GOT3 (cell line): ENCODE measurements around the gene LIPC.
A peak's percentile ranks its signal among the peaks of the same experiment; 100 is the strongest.

ENCODE experiments used
- DNase-seq: peaks from one replicate; lab custom pipeline; 2025; ENCODE audit warnings: mixed read lengths; lab: John Stamatoyannopoulos, UW

The LIPC gene

GRCh38 chr15:58495891-58496408 lies 64.2 kb downstream of the LIPC start:
- no peak for DNase-seq

- no peak for DNase-seq
Measured at GRCh38 chr15:58497046-58497785, 65.4 kb downstream of the LIPC start.

GRCh38 chr15:58498821-58499580 lies 67.2 kb downstream of the LIPC start:
- DNase-seq, result peak; percentile 31

- no peak for DNase-seq
Measured at GRCh38 chr15:58501006-58501405, 69.2 kb downstream of the LIPC start.

- DNase-seq, result no peak
Measured at GRCh38 chr15:58501636-58502188, 69.9 kb downstream of the LIPC start.

GRCh38 chr15:58503139-58504027 lies 71.6 kb downstream of the LIPC start:
- no peak for DNase-seq

GRCh38 chr15:58504674-58505234 lies 73.0 kb downstream of the LIPC start:
- DNase-seq, result no peak

- no peak for DNase-seq
Measured at GRCh38 chr15:58505581-58505980, 73.8 kb downstream of the LIPC start.

GRCh38 chr15:58506064-58506490 lies 74.3 kb downstream of the LIPC start:
- DNase-seq, result no peak

GRCh38 chr15:58506783-58507668 lies 75.2 kb downstream of the LIPC start:
- DNase-seq, result no peak

- no peak for DNase-seq
Measured at GRCh38 chr15:58509556-58509955, 77.8 kb downstream of the LIPC start.

- no peak for DNase-seq
Measured at GRCh38 chr15:58510715-58511598, 79.2 kb downstream of the LIPC start.

- DNase-seq, result no peak
Measured at GRCh38 chr15:58511599-58511987, 79.8 kb downstream of the LIPC start.

GRCh38 chr15:58512522-58512921 lies 80.7 kb downstream of the LIPC start:
- no peak for DNase-seq

- no peak for DNase-seq
Measured at GRCh38 chr15:58513008-58513407, 81.2 kb downstream of the LIPC start.

GRCh38 chr15:58513726-58514336 lies 82.0 kb downstream of the LIPC start:
- DNase-seq, result no peak

- DNase-seq, result no peak
Measured at GRCh38 chr15:58515807-58516206, 84.0 kb downstream of the LIPC start.

- no peak for DNase-seq
Measured at GRCh38 chr15:58517252-58517681, 85.5 kb downstream of the LIPC start.
